ENCODE results near the gene INPP4A.

INPP4A gene

DNA sequence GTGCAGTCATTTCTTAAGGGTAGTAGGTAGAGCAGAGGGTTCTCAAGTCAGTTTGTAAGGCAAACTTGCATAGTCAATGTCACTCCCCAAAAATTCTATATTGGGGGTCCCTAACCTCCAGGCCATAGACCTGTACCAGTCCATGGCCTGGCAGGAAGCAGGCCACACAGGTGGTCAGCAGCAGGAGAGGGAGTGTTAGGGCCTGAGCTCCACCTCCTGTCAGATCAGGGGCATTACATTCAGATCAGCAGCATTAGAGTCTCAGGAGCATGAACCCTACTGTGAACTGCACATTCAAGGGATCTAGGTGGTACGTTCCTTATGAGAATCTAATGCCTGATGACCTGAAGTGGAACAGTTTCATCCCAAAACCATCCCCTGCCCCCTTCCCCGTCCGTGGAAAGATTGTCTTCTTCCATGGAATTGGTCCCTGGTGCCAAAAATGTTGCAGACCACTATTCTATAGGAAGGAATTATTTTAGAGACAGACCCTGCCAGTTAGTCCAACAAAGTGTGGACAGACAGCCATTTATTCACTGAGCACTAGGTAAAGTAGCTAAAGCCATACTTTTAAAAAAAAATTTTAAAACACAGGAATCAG is 157.0 kb downstream of the INPP4A start:
- DNase-seq, result peak; percentile 17

DNA sequence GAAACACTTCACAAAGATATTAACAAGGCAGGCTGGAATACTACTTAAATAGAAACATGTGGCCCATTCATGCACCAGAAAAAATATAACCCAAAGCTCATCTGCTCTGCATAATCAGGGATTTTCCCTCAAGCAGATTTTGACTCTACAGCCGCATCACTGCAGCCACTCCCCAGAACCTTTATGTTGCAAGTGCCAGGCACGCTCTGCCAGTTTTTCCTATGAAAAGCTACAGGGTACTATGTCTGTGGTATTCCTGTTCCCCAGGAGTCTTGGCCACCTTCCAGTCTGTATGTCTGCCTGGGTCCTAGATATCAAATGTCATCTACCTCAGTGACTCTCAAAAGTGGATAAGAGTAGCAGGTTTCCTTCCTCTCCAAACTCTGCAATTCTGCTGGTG is 159.9 kb downstream of the INPP4A start:
- no peak for DNase-seq

DNA sequence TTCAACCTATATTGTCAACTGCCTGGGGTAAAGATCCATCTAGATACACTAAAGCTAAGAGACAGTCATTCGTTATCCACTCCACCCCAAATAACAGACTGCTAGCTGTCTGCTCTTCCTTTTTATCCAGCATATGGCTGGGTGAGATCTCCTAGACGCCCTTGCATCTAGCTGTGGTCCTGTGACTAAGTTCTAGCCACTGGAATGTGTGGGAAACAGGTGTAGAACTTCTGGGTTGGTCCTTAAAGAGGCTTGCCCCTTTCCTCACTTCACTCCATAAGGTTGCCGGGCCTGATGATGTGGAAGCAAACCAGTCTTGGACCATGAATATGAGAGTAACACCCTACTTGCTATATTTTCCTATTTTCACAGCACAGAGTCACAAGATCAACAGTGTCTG is 160.4 kb downstream of the INPP4A start:
- no peak for DNase-seq

DNA sequence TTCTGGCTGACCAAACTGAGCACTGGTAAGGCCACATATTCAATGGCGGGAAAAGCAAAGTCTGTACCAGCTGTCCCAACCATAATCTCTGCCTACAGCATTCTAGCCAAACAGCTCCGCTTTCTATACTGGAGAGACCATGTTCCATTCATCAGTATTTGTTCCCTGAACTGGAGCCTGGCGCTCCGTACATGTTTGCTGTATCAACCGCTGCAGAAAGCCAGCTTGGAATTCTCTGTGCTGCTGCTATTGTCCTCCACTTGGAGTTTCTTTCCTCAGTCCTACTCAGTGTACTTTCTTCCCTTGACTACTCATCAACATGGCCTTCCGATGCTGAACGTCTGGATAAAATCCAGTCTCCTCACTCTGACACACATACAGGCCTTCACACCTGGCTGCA is 161.8 kb downstream of the INPP4A start:
- DNase-seq, result no peak

DNA sequence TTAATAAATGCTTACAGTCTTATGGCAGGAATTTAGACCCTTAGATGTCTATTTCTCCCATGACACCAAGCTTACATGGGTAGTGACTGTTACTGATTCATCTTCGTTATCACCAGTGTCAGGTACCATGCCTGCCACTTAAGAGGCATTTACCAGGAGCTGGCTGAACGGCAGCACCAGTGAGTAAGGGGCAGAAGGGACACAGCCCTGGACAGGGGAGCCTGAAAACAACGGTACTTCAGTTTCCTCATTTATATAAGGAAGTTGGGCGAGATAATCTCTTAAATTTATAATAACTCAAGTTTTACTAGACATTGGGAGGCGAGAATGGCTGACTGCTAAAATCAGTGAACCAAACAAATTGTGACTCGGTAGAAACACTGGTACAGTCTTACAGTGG is 162.4 kb downstream of the INPP4A start:
- DNase-seq, result no peak

GRCh38 chr2:98607741-98608115 is 163.1 kb downstream of the INPP4A start:
- no peak for DNase-seq

DNA sequence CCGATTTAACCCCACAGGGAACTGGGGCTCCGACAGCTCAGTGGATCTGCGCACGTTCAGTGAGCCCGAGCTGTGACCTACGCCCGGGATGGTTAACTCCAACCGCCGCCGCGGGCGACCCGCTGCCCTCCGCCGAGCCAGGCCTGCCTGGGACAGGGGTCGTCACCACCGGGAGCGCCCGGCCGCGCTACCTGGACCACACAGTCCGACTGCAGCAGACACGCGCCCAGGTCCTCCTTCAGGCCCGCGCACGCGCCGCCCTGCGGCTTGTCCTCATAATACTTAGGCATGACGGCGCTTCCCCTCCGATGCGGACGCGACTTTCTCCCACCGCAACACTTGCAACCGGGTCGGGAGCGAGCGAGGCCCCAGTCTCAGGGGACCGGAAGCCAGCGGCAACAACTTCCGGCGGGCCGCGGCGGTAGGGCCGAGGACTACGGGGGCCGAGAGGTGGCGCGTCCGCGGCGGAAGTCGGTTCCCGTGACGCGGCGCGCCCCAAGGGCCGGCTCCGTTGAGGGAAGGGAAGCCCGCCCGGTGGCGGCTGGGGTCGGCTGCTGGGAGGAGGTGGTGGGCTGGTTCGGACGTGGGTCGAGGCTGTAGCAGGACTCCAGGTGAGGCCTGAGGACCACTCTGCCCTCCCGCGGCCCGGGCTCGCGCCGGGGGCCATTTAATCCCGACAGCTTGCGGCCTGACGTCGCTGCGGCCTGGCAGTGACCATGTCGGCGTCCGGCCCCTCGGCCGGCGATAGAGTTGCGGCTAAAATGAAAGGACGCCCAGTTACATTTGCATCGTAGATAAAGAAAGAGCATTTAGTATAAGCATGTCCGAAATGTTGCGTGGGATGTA is 163.7 kb downstream of the INPP4A start, which contains the start of the genes COA5 and UNC50:
Gene COA5 (minus strand): TSS at position 397 of the 846 bp plus-strand sequence. CDS start 107 bp downstream, at position 290.
Gene UNC50 (plus strand): TSS at position 474 of the 846 bp plus-strand sequence. CDS start 1,171 bp downstream, outside the sequence.
- DNase-seq, result peak; percentile 52

GRCh38 chr2:98608962-98609604 is 164.4 kb downstream of the INPP4A start:
- DNase-seq, result no peak

DNA sequence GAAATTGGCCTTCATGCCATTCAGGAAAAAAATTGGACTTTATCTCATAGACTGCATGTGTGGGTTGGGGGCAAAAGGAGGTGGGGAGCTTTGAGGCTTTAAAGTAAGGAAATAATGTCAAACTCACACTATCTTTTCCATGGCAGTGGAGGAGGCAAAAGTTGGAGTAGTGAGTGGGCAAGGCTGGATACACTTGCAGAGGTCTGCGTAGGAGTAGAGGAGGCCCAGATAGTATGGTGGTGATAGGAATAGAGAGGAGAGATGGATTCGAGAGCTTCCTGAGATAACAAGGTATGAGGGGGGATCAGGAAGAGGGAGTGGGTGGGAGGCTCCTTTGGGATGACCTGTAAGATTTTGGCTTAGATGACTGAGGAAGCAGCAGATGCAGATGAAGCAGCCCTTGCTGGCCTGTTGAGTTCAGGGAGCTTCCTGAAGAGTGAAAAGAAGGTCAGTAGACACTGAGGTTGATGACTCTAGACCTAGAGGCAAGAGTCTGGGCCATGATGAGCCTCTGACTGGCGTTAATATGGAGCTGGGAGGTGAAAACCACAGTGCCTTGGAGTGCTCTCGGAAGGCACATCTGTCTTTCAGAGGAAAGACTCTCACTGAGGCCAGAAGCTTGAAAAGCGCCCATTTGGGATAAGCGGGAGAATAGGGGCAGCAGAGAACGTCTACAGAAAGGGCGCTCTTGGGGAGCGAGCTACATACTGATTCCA is 169.5 kb downstream of the INPP4A start:
- no peak for DNase-seq

DNA sequence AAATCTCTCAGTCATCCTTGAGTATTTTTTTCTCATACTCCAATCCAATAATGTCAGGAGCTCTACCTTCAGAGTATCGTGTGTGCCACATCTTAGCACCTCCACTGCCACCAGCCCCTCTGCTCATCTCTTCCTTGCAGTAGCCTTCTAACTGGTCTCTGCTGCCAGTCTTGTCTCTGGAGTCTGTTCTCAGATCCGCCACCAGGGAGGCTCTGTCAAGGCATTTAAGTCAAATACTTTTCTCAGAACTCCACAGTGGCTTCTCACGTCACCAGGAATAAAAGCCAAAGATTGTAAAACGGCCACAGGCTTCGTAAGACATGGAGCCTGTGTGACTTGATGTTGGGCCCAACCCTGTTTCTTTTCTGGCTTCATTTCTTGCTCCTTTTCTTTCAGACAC is 170.8 kb downstream of the INPP4A start:
- no peak for DNase-seq

- no peak for DNase-seq
These were observed 172.5 kb downstream of the INPP4A start for GRCh38 chr2:98617149-98617548.

DNA sequence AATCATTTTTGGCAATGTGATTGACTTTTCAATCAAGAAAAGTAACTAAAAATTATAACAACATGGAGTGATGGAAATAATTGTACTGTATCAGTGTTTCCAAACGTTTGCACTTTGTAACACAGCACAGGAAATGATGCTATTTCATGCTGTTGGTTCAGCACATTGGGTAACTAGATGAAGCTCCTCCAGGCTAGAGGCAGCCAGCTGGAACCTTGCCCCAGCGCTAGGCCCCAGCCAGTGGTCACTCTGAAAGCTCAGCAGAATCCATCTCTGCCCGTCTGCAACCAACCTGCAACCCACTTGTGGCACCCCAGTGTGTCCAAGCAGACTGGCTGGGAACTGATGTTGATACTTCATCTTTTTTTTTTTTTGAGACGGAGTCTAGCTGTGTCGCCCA is 179.0 kb downstream of the INPP4A start:
- DNase-seq, result no peak

- DNase-seq, result no peak
These were observed 187.7 kb downstream of the INPP4A start for GRCh38 chr2:98632351-98632750.

DNA sequence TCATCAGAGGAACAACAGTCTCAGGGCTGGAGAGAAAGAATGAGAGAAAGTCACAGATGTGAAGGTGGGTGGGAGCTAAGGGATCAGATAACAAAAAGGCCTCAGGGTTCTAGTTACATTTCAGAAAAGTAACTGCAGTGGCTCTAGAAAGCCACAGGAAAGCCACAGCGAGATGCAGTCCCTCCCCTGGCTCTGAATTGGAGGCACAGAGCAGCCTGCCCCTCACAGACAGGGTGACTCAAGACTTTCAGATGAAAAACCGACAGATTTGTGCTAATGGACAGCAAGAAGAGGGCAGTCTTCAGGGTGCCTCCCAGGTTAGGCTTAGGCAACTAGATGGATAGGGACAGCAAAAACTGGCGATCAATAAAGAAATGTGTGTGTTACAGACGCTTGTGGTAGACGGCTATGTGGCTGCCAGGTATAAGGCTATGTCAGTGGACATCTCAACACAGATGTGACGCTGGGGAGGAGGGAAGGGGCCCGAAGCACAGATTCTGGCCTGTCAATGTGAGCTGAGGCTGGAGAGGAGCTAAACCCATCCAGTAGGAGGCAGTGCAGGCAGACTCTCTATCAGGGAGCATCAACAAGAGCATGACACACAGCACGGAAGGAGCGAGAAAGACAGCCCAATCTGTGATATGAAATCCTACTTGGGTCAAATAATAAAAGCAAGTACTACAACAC is 189.9 kb downstream of the INPP4A start:
- no peak for DNase-seq

- no peak for DNase-seq
These were observed 192.9 kb downstream of the INPP4A start for GRCh38 chr2:98637401-98638147.

DNA sequence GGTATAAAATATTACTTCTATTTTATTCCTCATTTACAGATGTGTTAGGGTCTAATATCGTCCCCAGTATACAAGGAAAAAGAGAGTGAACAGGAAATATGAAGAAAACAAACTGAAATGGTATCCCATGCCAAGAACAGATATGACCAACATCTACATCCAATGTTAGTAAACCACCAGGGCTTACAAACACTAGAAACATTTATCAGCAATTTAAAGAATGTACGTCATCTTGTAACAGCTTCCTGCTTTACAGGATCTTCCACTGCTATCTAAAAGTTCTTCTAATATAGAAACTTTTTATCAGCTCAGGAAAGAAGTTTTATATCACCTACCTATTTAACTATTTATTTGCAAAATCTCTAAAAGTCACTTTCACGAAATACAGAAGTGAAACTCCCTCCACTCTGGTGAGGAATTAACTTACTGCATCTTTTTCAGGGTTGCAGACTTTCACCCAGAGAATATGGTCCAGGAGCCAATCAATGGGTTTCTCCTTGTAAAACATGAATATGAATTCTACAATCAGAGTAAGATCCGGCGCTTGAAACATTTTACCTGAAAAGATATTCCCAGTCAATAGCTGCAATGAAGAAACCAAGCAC is 198.9 kb downstream of the INPP4A start:
- DNase-seq, result no peak
